GM12878 (cell line): ENCODE data around the gene ANKRD33. TPM values are rescaled to one million over a fixed set of nuclear protein-coding genes. Genes with fewer than 3 reads are reported as not detected.

Source experiments
- ATAC-seq: fragments of 200-7000 bp; cut with Tn5 transposase; 3 replicates; pipeline ENCODE4 v1.9.1; 2020; ENCODE audit warnings: mild to moderate bottlenecking, moderate library complexity
- BruUV-seq: library from RNA; stranded (reverse); fragments of 400-500 nt; replicated peaks from 2 replicates; lab custom pipeline; 2021; lab: Mats Ljungman, UMichigan
- CTCF ChIA-PET: fragments of 300-600 bp; sonication (Branson Sonifier 250); formaldehyde crosslinking; extraction: SDS; loops from one replicate; lab custom pipeline; 2021; ENCODE audit warnings: inconsistent platforms; lab: Yijun Ruan, JAX
- POLR2A ChIA-PET: fragments of 350-600 bp; formaldehyde crosslinking; extraction: SDS; loops from one replicate; lab custom pipeline; 2021; ENCODE audit warnings: inconsistent platforms; lab: Charles Lee
- RAD21 ChIA-PET: fragments of 300-600 bp; sonication (Branson Sonifier 250); formaldehyde crosslinking; loops from one replicate; lab custom pipeline; 2023; ENCODE audit warnings: antibody characterized with exemption; ENCODE audit not compliant: unreplicated experiment; lab: Charles Lee
- SMC1A ChIA-PET: fragments of 300-600 bp; sonication (Branson Sonifier 250); formaldehyde crosslinking; loops from one replicate; lab custom pipeline; 2023; ENCODE audit not compliant: unreplicated experiment, uncharacterized antibody; lab: Charles Lee
- DNase-seq: peaks from one replicate; pipeline ENCODE4 v3.0.0-alpha.2; 2011; ENCODE audit warnings: low read depth, low spot score
- FAIRE-seq: peaks from 3 replicates; lab custom pipeline; 2011; peaks lifted over from hg19 to GRCh38; lab: Jason Lieb, UNC
- H2AFZ ChIP-seq: 2 replicates; pipeline ENCODE4 v1.6.0; 2011; ENCODE audit warnings: low read depth, low read length, control low read depth; ENCODE audit not compliant: control insufficient read depth
- H3K27ac ChIP-seq: 2 replicates; pipeline ENCODE4 v1.5.1; 2011; ENCODE audit warnings: control low read depth; ENCODE audit not compliant: control insufficient read depth, insufficient read depth
- H3K27me3 ChIP-seq, 2 experiments: replicated peaks in 1 of 2; 2 replicates each; pipeline versions ENCODE4 v1.6.0 to v1.6.1; 2011; ENCODE audit warnings: low read length in 1 of 2; ENCODE audit not compliant: control insufficient read depth in 2 of 2, insufficient read depth in 2 of 2
- H3K36me3 ChIP-seq, 2 experiments: 2 replicates each; pipeline ENCODE4 v1.5.1; 2011; ENCODE audit warnings: low read length in 1 of 2; ENCODE audit not compliant: control insufficient read depth in 2 of 2, insufficient read depth in 2 of 2
- H3K4me1 ChIP-seq: 2 replicates; pipeline ENCODE4 v1.6.1; 2011; ENCODE audit warnings: mild to moderate bottlenecking, low read length, moderate library complexity, mixed read lengths; ENCODE audit not compliant: control insufficient read depth, insufficient read depth
- H3K4me2 ChIP-seq: 2 replicates; pipeline ENCODE4 v1.6.0; 2011; ENCODE audit warnings: control low read depth; ENCODE audit not compliant: control insufficient read depth, insufficient read depth
- H3K4me3 ChIP-seq: fragments of 200-600 bp; sonication (generic); 2 replicates; pipeline ENCODE4 v1.5.1; 2016
- H3K79me2 ChIP-seq: 2 replicates; pipeline ENCODE4 v1.6.0; 2011; ENCODE audit warnings: low read length; ENCODE audit not compliant: control insufficient read depth, insufficient read depth
- H3K9ac ChIP-seq: 2 replicates; pipeline ENCODE4 v1.8.0; 2011; ENCODE audit warnings: low read length, control low read depth, mixed read lengths; ENCODE audit not compliant: control insufficient read depth, insufficient read depth
- H3K9me3 ChIP-seq: replicated peaks from 3 replicates; pipeline ENCODE4 v1.5.1; 2011; ENCODE audit warnings: mild to moderate bottlenecking, low read length; ENCODE audit not compliant: control insufficient read depth, insufficient read depth
- H4K20me1 ChIP-seq: 2 replicates; pipeline ENCODE4 v1.6.0; 2011; ENCODE audit not compliant: control insufficient read depth, insufficient read depth
- BACH1 ChIP-seq: fragments of 450-650 bp; IDR thresholded peaks from 2 replicates; pipeline ENCODE4 v1.6.1; 2017; ENCODE audit warnings: mild to moderate bottlenecking, borderline replicate concordance
- CHD4 ChIP-seq: fragments of 200-600 bp; sonication (generic); IDR thresholded peaks from 2 replicates; pipeline ENCODE4 v1.6.1; 2016; ENCODE audit warnings: mild to moderate bottlenecking
- FOS ChIP-seq: IDR thresholded peaks from 3 replicates; pipeline ENCODE4 v1.6.1; 2011; ENCODE audit warnings: borderline replicate concordance; ENCODE audit not compliant: insufficient read length; ENCODE audit errors: extremely low read depth
- GABPA ChIP-seq: IDR thresholded peaks from 2 replicates; pipeline ENCODE4 v1.6.1; 2014; ENCODE audit warnings: antibody characterized with exemption, low read depth, mild to moderate bottlenecking, inconsistent platforms
- HDGF ChIP-seq: fragments of 450-650 bp; IDR thresholded peaks from 2 replicates; pipeline ENCODE4 v1.6.1; 2016; ENCODE audit warnings: antibody characterized with exemption
- ZBED1 ChIP-seq: IDR thresholded peaks from 2 replicates; pipeline ENCODE4 v1.6.1; 2016; ENCODE audit warnings: borderline replicate concordance
- WGBS: methylation state at CpG from one replicate; pipeline ENCODE4 v1.1.6; 2016; ENCODE audit warnings: low lambda C conversion rate; ENCODE audit not compliant: insufficient replicate concordance, insufficient coverage; ENCODE audit errors: missing lambda C conversion rate; 5-methylcytosine and 5-hydroxymethylcytosine counted together
- in situ Hi-C: fragments of 300-500 bp; cut with MboI; formaldehyde crosslinking; loops from 9 replicates; pipeline ENCODE4 v1.14.3; 2018; ENCODE audit warnings: mixed read lengths
- intact Hi-C: fragments of 100-400 bp; cut with micrococcal nuclease; formaldehyde crosslinking; loops from one replicate; pipeline ENCODE4 v1.14.2; 2022; ENCODE audit not compliant: unreplicated experiment
- polyA plus RNA-seq, 11 experiments: library from polyadenylated mRNA; depleted of rRNA in 4 of 11; unstranded in 6 of 11; stranded (reverse) in 5 of 11; fragments of >200 nt; fragmentation: Nextera tagmentation in 4 of 11; fragmentation: Illumina TruSeq in 1 of 11; extraction: Ambion mirVana in 4 of 11; extraction: Trizol in 1 of 11; gene quantifications; 1 replicate in 1 of 11; 2 replicates in 10 of 11; pipeline versions ENCODE4 v1.2.1 to v1.2.3, GENCODE V29; 2011 to 2016; ENCODE audit warnings: inconsistent platforms in 2 of 11, missing spikeins in 2 of 11, low read depth in 1 of 11
- total RNA-seq, 4 experiments: library from RNA; depleted of rRNA in 3 of 4; stranded (reverse); fragments of >200 nt in 3 of 4; fragmentation: Illumina TruSeq in 1 of 4; extraction: Trizol in 1 of 4; gene quantifications; 2 replicates each; pipeline versions ENCODE4 v1.2.1 to v1.2.3, GENCODE V29; 2013 to 2021
- TF ChIP-seq, protein P1 (sequence below): fragments of 450-650 bp; IDR thresholded peaks from 2 replicates; pipeline ENCODE4 v1.6.1; 2014; ENCODE audit warnings: mild to moderate bottlenecking
- TF ChIP-seq, protein P2 (sequence below): fragments of 450-650 bp; IDR thresholded peaks from 2 replicates; pipeline ENCODE4 v1.6.1; 2017; ENCODE audit warnings: mild to moderate bottlenecking

The ANKRD33 gene
- total and polyA plus RNA-seq, 10 of the 15 experiments (the other 5 are each of a cell fraction or from before 2014, with no cell fraction given), result not detected

DNA sequence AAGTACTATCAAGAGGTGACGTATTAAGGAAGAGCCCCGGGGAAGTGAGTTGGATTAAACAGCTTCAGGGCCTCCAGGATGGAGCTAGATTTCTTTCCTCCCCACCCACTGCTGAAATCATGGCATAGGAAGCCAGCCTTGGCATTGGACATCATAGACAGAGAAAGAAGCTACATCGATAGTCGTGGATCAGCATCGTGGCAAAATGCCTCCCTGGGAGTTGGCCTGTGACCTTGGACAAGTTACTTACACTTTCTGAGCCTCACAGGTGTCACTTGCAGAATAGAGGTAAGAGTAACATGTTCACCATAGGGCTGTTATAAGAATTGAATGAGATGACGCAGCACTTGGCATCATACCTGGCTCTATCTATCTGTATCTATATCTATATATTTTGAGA, 5.9 kb downstream of the ANKRD33 start:
- no TSS peak for BruUV-seq
- RAD21 ChIA-PET, result no interaction called here
- in situ Hi-C loops, result no loop called here
- no peak for TF ChIP-seq HDGF
- no peaks in the 10 kb centered on the region for H3K36me3 ChIP-seq
- H3K27me3 ChIP-seq, result peaks cover 0 to 1% of the 10 kb centered on the region in 2 experiments; a peak in 1 of 4 replicates
- H3K9me3 ChIP-seq, result no peaks in the 10 kb centered on the region
- no peak for DNase-seq
- H3K4me1 ChIP-seq, result no peaks in the 10 kb centered on the region
- CTCF ChIA-PET, result interaction anchor here (0.7 to 3.3 kb wide), 10 partner anchors 17 to 192 kb away, joined by 3 to 12 read pairs (median 4); no protein-coding TSS in a partner anchor
- H3K4me3 ChIP-seq, result no peak overlapping the region
- SMC1A ChIA-PET, result interaction anchor here (1.9 kb wide), 1 partner anchor 110 kb away, joined by 5 read pairs; no protein-coding TSS in a partner anchor
- WGBS, result 28% methylated on average over 6 of the region's 6 CpGs
- ATAC-seq, result no peak
- FAIRE-seq, result no peak
- POLR2A ChIA-PET, result no interaction called here
- H2AFZ ChIP-seq, result no peak overlapping the region
- no peak overlapping the region for H3K9ac ChIP-seq
- intact Hi-C loops, result loop anchor here (2.0 to 5.0 kb wide), 2 partner anchors 87 to 129 kb away; no protein-coding TSS in a partner anchor
- no peaks in the 10 kb centered on the region for H3K79me2 ChIP-seq
- H3K4me2 ChIP-seq, result no peak overlapping the region
- no peak overlapping the region for H3K27ac ChIP-seq
- H4K20me1 ChIP-seq, result no peaks in the 10 kb centered on the region

DNA sequence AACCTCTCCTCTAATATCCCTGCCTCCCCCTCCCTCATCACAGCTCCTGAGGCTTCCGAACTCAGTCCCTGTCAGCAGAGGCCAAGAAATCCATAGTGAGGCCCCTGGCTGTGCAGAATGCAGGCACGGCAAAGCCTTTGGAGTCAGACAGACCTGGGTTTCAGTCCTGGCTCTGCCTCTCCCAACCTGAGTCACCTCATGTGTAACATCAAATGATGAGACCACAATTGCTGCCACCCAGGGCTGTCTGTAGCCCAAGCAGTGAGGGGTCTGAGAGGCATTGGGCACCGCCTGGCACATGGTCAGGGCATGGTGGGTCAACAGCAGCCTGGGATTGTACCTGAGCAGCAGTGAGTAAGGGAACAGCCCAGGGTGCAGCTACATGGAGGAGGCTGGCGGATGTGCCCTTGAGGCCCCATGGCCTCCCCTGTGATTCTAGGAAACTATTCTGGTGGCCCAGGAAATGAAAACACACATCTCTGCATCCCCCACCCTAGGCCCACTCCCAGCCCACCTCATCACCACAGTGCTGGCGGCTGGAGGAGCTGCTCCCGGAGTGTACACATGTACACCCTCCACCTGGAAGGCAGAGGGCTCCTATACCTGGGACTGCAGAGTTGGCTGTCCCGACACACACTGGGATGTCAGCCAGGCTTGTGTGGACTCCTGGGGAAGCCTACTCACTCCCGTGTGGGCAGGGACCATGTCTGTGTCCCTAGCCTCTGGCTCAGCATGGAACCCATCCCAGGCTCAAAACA, 7.7 kb downstream of the ANKRD33 start:
- Histone ChIP-seq H3K27ac (no peak overlapping the region), H3K9me3 (no peaks in the 10 kb centered on the region), H3K4me2 (no peak overlapping the region), H3K4me1 (no peaks in the 10 kb centered on the region), H3K27me3 (peaks cover 0 to 1% of the 10 kb centered on the region in 2 experiments; a peak in 1 of 4 replicates), H4K20me1 (no peaks in the 10 kb centered on the region), H3K9ac (no peak overlapping the region), H3K4me3 (no peak overlapping the region), H3K79me2 (no peaks in the 10 kb centered on the region), H2AFZ (no peak overlapping the region), H3K36me3 (no peaks in the 10 kb centered on the region)
- in situ Hi-C loops (no loop called here), intact Hi-C loops (no loop called here)
- DNase-seq, result no peak
- ATAC-seq, result no peak
- RAD21 ChIA-PET, result no interaction called here
- SMC1A ChIA-PET, result interaction anchor here (1.0 to 1.9 kb wide), 2 partner anchors 27 to 108 kb away, joined by 3 to 5 read pairs; no protein-coding TSS in a partner anchor
- 39% methylated on average over 8 of the region's 8 CpGs for WGBS
- FAIRE-seq, result no peak
- POLR2A ChIA-PET, result interaction anchor here (0.5 kb wide), 1 partner anchor 82 kb away, joined by 3 read pairs; no protein-coding TSS in a partner anchor
- BruUV-seq, result no TSS peak
- CTCF ChIA-PET, result interaction anchor here (1.4 to 3.3 kb wide), 3 partner anchors 27 to 86 kb away, joined by 3 to 12 read pairs (median 10); no protein-coding TSS in a partner anchor
- TF ChIP-seq BACH1 (no peak), CHD4 (no peak), GABPA (no peak), FOS (no peak), ZBED1 (no peak)
- TF ChIP-seq, protein P1, sequence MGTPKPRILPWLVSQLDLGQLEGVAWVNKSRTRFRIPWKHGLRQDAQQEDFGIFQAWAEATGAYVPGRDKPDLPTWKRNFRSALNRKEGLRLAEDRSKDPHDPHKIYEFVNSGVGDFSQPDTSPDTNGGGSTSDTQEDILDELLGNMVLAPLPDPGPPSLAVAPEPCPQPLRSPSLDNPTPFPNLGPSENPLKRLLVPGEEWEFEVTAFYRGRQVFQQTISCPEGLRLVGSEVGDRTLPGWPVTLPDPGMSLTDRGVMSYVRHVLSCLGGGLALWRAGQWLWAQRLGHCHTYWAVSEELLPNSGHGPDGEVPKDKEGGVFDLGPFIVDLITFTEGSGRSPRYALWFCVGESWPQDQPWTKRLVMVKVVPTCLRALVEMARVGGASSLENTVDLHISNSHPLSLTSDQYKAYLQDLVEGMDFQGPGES, result no peak
- TF ChIP-seq, protein P2, sequence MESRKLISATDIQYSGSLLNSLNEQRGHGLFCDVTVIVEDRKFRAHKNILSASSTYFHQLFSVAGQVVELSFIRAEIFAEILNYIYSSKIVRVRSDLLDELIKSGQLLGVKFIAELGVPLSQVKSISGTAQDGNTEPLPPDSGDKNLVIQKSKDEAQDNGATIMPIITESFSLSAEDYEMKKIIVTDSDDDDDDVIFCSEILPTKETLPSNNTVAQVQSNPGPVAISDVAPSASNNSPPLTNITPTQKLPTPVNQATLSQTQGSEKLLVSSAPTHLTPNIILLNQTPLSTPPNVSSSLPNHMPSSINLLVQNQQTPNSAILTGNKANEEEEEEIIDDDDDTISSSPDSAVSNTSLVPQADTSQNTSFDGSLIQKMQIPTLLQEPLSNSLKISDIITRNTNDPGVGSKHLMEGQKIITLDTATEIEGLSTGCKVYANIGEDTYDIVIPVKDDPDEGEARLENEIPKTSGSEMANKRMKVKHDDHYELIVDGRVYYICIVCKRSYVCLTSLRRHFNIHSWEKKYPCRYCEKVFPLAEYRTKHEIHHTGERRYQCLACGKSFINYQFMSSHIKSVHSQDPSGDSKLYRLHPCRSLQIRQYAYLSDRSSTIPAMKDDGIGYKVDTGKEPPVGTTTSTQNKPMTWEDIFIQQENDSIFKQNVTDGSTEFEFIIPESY, result no peak
